H1 (cell line): Measurements from ENCODE around the gene POU2F1.

ENCODE experiments used
- ASH2L ChIP-seq: fragments of 200-600, 300-600 bp; sonication (generic); IDR thresholded peaks from one replicate; pipeline ENCODE4 v1.7.1; 2017; ENCODE audit warnings: low read length
- BACH1 ChIP-seq: IDR thresholded peaks from 2 replicates; pipeline ENCODE4 v1.6.1; 2012; ENCODE audit warnings: low read length, improper control_type of control experiment
- CHD2 ChIP-seq: IDR thresholded peaks from 2 replicates; pipeline ENCODE4 v1.6.1; 2012; ENCODE audit warnings: low read length, improper control_type of control experiment
- CREB1 ChIP-seq: IDR thresholded peaks from 2 replicates; pipeline ENCODE4 v1.6.1; 2012; ENCODE audit warnings: inconsistent platforms
- JUN ChIP-seq: IDR thresholded peaks from 2 replicates; pipeline ENCODE4 v1.6.1; 2011; ENCODE audit warnings: low read depth, mild to moderate bottlenecking, improper control_type of control experiment, low read length
- NRF1 ChIP-seq: IDR thresholded peaks from 2 replicates; pipeline ENCODE4 v1.6.1; 2011; ENCODE audit warnings: mild to moderate bottlenecking, low read depth, low read length, improper control_type of control experiment
- POLR2A ChIP-seq, 2 experiments: IDR thresholded peaks; 1 replicate in 1 of 2; 2 replicates in 1 of 2; pipeline ENCODE4 v1.6.1; 2011; ENCODE audit warnings: low read depth in 2 of 2, low read length in 2 of 2, mild to moderate bottlenecking in 2 of 2; ENCODE audit errors: control extremely low read depth in 1 of 2
- POU5F1 ChIP-seq: IDR thresholded peaks from 2 replicates; pipeline ENCODE4 v1.6.1; 2011; ENCODE audit warnings: low read depth, mild to moderate bottlenecking, low read length, moderate library complexity
- TF ChIP-seq, protein P1 (sequence below): IDR thresholded peaks from 2 replicates; pipeline ENCODE4 v1.6.1; 2011; ENCODE audit warnings: low read length, improper control_type of control experiment
- TF ChIP-seq, protein P2 (sequence below): IDR thresholded peaks from 2 replicates; pipeline ENCODE4 v1.6.1; 2012; ENCODE audit warnings: low read length, inconsistent platforms
- TF ChIP-seq, protein P3 (sequence below), 3 experiments: IDR thresholded peaks; 1 replicate in 2 of 3; 2 replicates in 1 of 3; pipeline versions ENCODE4 v1.5.1 to v1.6.1; 2011; ENCODE audit warnings: low read length in 3 of 3, mild to moderate bottlenecking in 3 of 3, inconsistent platforms in 2 of 3, low read depth in 1 of 3, moderate library complexity in 1 of 3; ENCODE audit not compliant: insufficient read depth in 1 of 3; ENCODE audit errors: control extremely low read depth in 1 of 3
- TF ChIP-seq, protein P4 (sequence below): IDR thresholded peaks from 2 replicates; pipeline ENCODE4 v1.6.1; 2011; ENCODE audit warnings: low read depth, mild to moderate bottlenecking, low read length; ENCODE audit not compliant: insufficient read depth

DNA sequence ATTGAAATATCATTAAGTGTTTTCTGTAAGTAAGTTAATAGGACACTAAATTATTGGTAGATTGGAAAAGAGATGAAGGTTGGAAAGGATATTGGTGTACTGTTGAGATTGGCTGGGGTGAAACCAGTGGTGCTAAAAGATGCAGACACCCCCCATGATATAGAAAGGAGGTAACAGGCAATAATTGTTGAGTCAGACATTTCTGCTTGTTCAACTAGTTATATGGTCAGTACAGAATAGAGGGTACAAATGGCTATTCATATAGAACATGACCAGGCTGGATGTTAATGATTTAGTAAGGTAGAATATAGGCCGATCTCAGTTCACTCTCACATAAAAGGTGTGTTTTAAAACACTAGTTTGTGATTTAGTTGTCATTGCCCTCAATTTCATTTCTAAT, 104.5 kb downstream of the POU2F1 start:
- TF ChIP-seq, protein P1, sequence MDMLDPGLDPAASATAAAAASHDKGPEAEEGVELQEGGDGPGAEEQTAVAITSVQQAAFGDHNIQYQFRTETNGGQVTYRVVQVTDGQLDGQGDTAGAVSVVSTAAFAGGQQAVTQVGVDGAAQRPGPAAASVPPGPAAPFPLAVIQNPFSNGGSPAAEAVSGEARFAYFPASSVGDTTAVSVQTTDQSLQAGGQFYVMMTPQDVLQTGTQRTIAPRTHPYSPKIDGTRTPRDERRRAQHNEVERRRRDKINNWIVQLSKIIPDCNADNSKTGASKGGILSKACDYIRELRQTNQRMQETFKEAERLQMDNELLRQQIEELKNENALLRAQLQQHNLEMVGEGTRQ = no peak
- TF ChIP-seq, protein P2, sequence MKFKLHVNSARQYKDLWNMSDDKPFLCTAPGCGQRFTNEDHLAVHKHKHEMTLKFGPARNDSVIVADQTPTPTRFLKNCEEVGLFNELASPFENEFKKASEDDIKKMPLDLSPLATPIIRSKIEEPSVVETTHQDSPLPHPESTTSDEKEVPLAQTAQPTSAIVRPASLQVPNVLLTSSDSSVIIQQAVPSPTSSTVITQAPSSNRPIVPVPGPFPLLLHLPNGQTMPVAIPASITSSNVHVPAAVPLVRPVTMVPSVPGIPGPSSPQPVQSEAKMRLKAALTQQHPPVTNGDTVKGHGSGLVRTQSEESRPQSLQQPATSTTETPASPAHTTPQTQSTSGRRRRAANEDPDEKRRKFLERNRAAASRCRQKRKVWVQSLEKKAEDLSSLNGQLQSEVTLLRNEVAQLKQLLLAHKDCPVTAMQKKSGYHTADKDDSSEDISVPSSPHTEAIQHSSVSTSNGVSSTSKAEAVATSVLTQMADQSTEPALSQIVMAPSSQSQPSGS = no peak
- TF ChIP-seq CREB1 (no peak), BACH1 (no peak), JUN (no peak), NRF1 (no peak), POLR2A (IDR thresholded peaks at IDR 0.05; ENCODE audit: control extremely low read depth in 1 of 2, low read depth in 2 of 2, low read length in 2 of 2) (no peak), CHD2 (no peak), POU5F1 (no peak), ASH2L (no peak)
- TF ChIP-seq, protein P3, sequence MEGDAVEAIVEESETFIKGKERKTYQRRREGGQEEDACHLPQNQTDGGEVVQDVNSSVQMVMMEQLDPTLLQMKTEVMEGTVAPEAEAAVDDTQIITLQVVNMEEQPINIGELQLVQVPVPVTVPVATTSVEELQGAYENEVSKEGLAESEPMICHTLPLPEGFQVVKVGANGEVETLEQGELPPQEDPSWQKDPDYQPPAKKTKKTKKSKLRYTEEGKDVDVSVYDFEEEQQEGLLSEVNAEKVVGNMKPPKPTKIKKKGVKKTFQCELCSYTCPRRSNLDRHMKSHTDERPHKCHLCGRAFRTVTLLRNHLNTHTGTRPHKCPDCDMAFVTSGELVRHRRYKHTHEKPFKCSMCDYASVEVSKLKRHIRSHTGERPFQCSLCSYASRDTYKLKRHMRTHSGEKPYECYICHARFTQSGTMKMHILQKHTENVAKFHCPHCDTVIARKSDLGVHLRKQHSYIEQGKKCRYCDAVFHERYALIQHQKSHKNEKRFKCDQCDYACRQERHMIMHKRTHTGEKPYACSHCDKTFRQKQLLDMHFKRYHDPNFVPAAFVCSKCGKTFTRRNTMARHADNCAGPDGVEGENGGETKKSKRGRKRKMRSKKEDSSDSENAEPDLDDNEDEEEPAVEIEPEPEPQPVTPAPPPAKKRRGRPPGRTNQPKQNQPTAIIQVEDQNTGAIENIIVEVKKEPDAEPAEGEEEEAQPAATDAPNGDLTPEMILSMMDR (IDR thresholded peaks at IDR 0.05; ENCODE audit: control extremely low read depth in 1 of 3, insufficient read depth in 1 of 3, low read depth in 1 of 3, low read length in 3 of 3) = no peak
- TF ChIP-seq, protein P4, sequence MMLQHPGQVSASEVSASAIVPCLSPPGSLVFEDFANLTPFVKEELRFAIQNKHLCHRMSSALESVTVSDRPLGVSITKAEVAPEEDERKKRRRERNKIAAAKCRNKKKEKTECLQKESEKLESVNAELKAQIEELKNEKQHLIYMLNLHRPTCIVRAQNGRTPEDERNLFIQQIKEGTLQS = no peak
